ENCODE data around the gene PSME3. TPM values are rescaled to one million over a fixed set of nuclear protein-coding genes. Genes with fewer than 3 reads are reported as not detected.
"Not testable (repeated sequence)": the region's sequence is repeated elsewhere in the genome, so short reads cannot be mapped to it uniquely, and the experiment has no call there.

PSME3 gene
- total RNA-seq, 2 donors from 2014 or later, result 68.5 to 71.1 TPM

DNA sequence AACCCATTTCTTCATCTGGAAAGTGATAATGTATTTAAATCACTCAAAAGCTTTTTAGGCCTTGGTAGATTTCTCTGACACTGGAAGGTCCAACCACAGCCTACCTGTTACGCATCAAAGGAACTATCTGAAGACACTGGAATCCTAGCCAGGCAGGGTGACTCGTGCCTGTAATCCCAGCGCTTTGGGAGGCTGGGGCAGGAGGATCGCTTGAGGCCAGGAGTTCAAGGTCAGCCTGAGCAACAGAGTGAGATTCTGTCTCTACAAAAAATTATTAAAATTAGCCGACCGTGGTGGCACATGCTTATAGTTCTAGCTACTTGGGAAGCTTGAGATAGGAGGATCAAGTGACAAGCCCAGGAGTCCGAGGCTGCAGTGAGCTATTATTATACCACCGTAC lies 49.0 kb downstream of the PSME3 start:
- 90% methylated on average over 8 of the region's 8 CpGs for WGBS
- Histone ChIP-seq H3K4me3 (no peak overlapping the region), H3K27me3 (replicated peaks; ENCODE audit: insufficient read depth) (no peaks in the 10 kb centered on the region), H3K27ac (no peak overlapping the region), H3K4me1 (replicated peaks) (no peaks in the 10 kb centered on the region), H3K9me3 (no peaks in the 10 kb centered on the region), H3K36me3 (no peaks in the 10 kb centered on the region)
- intact Hi-C loops (cut with DNase I), result no loop called here
- no peak for DNase-seq (ENCODE audit: low spot score)
- TF ChIP-seq, protein P1, sequence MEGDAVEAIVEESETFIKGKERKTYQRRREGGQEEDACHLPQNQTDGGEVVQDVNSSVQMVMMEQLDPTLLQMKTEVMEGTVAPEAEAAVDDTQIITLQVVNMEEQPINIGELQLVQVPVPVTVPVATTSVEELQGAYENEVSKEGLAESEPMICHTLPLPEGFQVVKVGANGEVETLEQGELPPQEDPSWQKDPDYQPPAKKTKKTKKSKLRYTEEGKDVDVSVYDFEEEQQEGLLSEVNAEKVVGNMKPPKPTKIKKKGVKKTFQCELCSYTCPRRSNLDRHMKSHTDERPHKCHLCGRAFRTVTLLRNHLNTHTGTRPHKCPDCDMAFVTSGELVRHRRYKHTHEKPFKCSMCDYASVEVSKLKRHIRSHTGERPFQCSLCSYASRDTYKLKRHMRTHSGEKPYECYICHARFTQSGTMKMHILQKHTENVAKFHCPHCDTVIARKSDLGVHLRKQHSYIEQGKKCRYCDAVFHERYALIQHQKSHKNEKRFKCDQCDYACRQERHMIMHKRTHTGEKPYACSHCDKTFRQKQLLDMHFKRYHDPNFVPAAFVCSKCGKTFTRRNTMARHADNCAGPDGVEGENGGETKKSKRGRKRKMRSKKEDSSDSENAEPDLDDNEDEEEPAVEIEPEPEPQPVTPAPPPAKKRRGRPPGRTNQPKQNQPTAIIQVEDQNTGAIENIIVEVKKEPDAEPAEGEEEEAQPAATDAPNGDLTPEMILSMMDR (IDR thresholded peaks at IDR 0.05), result no peak
- TF ChIP-seq POLR2AphosphoS5 (IDR thresholded peaks at IDR 0.05) (no peak), POLR2A (IDR thresholded peaks at IDR 0.05) (no peak)

DNA sequence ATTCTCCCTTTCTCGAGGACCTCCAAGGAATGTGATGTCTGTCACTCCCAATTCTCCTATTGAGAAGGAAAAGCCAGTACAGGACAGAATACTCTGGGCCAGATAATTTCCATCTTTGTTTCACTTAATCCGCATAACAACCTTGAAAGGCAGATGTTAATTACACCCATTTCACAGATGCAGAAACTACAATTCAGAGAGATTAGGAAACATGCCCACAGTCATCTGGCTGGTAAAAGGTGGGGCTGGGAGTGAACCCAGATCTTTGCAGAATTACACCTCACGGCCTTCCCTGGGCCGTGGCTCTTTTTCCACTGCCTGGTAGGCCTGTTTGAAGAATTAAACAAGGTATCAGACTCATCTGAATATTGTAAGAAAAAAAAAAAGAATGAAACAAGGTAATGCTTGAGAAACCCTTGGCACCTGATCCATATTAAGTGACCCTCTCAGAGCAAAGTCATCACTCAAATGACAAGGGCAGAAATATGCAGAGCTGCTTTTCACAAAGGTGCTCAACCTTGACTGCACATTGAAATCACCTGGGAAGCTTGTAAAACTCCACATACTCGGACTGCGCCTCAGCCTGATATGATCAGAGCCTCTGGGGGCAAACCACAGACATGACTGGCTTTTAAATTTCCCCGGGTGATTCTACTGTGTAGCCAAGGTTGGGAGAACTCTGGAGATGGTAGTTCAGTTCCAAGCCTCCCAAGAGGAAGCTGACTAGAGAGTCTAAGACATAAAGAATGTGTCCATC lies 50.8 kb downstream of the PSME3 start:
- no peak for DNase-seq (ENCODE audit: low spot score)
- H3K27ac ChIP-seq, result no peak overlapping the region
- TF ChIP-seq, protein P1 (IDR thresholded peaks at IDR 0.05), result no peak
- TF ChIP-seq POLR2AphosphoS5 (IDR thresholded peaks at IDR 0.05) (no peak), POLR2A (IDR thresholded peaks at IDR 0.05) (no peak)

DNA sequence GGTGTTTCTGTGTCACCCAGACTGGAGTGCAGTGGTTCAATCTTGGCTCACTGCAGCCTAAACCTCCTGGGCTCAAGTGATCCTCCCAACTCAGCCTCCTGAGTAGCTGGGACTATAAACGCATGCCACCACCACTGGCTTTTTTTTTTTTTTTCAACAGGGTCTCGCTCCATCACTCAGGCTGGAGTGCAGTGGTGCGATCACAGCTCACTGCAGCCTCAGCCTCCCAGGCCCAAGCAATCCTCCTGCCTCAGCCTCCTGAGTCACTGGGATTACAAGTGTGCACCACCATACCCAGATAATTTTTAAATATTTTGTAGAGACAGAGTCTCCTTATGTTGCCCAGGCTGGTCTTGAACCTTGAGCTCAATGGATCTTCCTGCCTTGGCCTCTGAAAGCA lies 52.6 kb downstream of the PSME3 start:
- WGBS, result 94% methylated on average over 3 of the region's 3 CpGs
- intact Hi-C loops (cut with DNase I); H3K9me3 ChIP-seq; H3K27ac ChIP-seq; H3K4me1 ChIP-seq (replicated peaks); H3K36me3 ChIP-seq; H3K27me3 ChIP-seq (replicated peaks; ENCODE audit: insufficient read depth); H3K4me3 ChIP-seq; DNase-seq (ENCODE audit: low spot score): not testable (repeated sequence)

More for the DNA sequence above, 50.8 kb downstream of the PSME3 start:
- H3K4me1 ChIP-seq (replicated peaks), result no peaks in the 10 kb centered on the region
- H3K36me3 ChIP-seq, result no peaks in the 10 kb centered on the region
- intact Hi-C loops (cut with DNase I), result no loop called here
- H3K4me3 ChIP-seq, result no peak overlapping the region
- 66% methylated on average over 7 of the region's 7 CpGs for WGBS
- no peaks in the 10 kb centered on the region for H3K9me3 ChIP-seq
- H3K27me3 ChIP-seq (replicated peaks; ENCODE audit: insufficient read depth), result no peaks in the 10 kb centered on the region

DNA sequence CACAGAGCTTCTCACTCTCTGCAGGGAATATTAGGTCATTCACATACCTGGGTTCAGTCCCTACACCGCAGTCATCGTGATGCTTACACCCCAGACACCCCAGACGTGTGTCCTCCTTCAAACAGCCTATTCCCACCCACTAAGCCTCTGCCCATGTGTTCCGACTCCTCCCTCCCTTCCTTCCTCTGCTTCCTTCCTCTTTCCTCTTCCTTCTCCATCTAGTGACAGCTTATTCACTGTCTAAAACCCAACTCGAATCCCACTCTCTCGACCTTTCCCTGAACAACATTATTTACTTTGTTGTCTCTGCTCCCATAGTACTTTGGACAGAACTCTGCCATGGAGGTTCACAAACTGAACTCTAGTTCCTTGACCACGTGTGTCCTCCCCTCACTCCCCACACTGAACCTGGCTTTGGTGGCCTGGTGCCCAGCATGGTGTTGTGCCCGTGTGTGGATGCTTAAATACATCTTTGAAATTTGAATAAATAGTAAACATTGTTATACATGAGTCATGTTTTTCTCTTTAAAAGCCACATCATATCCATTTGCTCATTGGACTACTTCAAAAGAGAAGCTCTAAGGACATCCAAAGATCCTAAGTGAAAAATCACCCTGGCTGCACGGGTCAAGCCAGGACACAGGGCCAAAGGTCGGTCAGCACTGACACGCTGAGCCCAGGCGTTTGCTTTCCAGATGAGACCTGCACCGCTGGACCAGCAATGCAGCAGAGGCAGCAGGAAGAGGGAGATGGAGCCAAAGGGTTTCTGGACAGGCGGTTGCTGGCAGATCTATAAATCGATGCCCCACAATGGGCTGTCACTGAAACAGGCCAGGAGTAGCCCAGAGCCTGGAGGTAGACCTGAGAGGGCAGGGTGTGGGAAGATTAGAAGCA lies 53.3 kb downstream of the PSME3 start:
- H3K27ac ChIP-seq, result no peak overlapping the region
- intact Hi-C loops (cut with DNase I), result no loop called here
- DNase-seq (ENCODE audit: low spot score), result no peak
- no peaks in the 10 kb centered on the region for H3K4me1 ChIP-seq (replicated peaks)
- no peaks in the 10 kb centered on the region for H3K27me3 ChIP-seq (replicated peaks; ENCODE audit: insufficient read depth)
- 57% methylated on average over 15 of the region's 15 CpGs for WGBS
- H3K36me3 ChIP-seq, result no peaks in the 10 kb centered on the region
- H3K9me3 ChIP-seq, result no peaks in the 10 kb centered on the region
- no peak overlapping the region for H3K4me3 ChIP-seq
- no peak for TF ChIP-seq POLR2A (IDR thresholded peaks at IDR 0.05)
- TF ChIP-seq POLR2AphosphoS5 (IDR thresholded peaks at IDR 0.05), result no peak
- TF ChIP-seq, protein P1 (IDR thresholded peaks at IDR 0.05), result no peak

DNA sequence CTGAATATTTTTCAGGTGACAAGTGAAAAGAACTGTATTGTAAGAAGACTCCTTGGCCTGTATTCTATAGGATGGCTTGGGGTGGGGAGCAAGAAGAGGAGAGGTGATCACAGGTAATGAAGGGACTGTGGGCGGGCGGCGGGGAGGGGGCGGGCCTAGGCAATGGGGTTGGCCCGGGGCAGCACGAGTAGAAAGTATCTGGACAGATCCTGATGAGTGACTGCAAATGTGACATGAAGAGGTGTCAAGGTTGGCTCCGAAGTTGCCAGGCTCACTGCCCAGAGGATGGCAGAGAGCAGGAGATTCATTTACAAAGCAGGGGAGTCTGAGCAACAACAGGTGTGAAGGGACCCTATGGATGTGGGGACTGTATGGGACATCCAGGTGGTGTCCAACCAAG lies 56.6 kb downstream of the PSME3 start:
- Histone ChIP-seq H3K9me3 (no peaks in the 10 kb centered on the region), H3K4me3 (no peak overlapping the region), H3K4me1 (replicated peaks) (no peaks in the 10 kb centered on the region), H3K27me3 (replicated peaks; ENCODE audit: insufficient read depth) (no peaks in the 10 kb centered on the region), H3K27ac (no peak overlapping the region), H3K36me3 (no peaks in the 10 kb centered on the region)
- no peak for DNase-seq (ENCODE audit: low spot score)
- intact Hi-C loops (cut with DNase I), result no loop called here
- TF ChIP-seq, protein P1 (IDR thresholded peaks at IDR 0.05), result no peak
- TF ChIP-seq POLR2A (IDR thresholded peaks at IDR 0.05), result no peak
- 87% methylated on average over 7 of the region's 7 CpGs for WGBS
